ENCODE measurements around the gene AAR2. TPM values are rescaled to one million over a fixed set of nuclear protein-coding genes. Genes with fewer than 3 reads are reported as not detected.

AAR2 gene
- total RNA-seq, 2 experiments from 2014 or later: 30.0 to 30.5 TPM

- Mint-ChIP-seq H3K36me3 (no peaks in the 10 kb centered on the region), H3K4me1 (no peaks in the 10 kb centered on the region), H3K4me3 (no peak overlapping the region), H3K9me3 (no peaks in the 10 kb centered on the region), H3K27ac (no peak overlapping the region), H3K27me3 (peaks cover 8% of the 10 kb centered on the region)
- no peak for DNase-seq
These were observed 39.3 kb downstream of the AAR2 start for GRCh38 chr20:36275441-36276189.

- DNase-seq: no peak
- Mint-ChIP-seq H3K4me1 (no peaks in the 10 kb centered on the region), H3K27ac (no peak overlapping the region), H3K27me3 (peaks cover 14% of the 10 kb centered on the region), H3K9me3 (no peaks in the 10 kb centered on the region), H3K4me3 (no peak overlapping the region), H3K36me3 (no peaks in the 10 kb centered on the region)
These were observed 41.3 kb downstream of the AAR2 start for GRCh38 chr20:36277546-36277945.

GRCh38 chr20:36279362-36279761, 43.1 kb downstream of the AAR2 start:
- no peaks in the 10 kb centered on the region for H3K4me1 Mint-ChIP-seq
- DNase-seq: no peak
- H3K4me3 Mint-ChIP-seq: no peak overlapping the region
- no peaks in the 10 kb centered on the region for H3K36me3 Mint-ChIP-seq
- H3K27me3 Mint-ChIP-seq: peaks cover 9% of the 10 kb centered on the region
- no peaks in the 10 kb centered on the region for H3K9me3 Mint-ChIP-seq
- H3K27ac Mint-ChIP-seq: no peak overlapping the region

GRCh38 chr20:36279776-36280175, 43.5 kb downstream of the AAR2 start:
- DNase-seq: no peak
- Mint-ChIP-seq H3K27me3 (peaks cover 9% of the 10 kb centered on the region), H3K4me1 (no peaks in the 10 kb centered on the region), H3K36me3 (no peaks in the 10 kb centered on the region), H3K27ac (no peak overlapping the region), H3K4me3 (no peak overlapping the region), H3K9me3 (no peaks in the 10 kb centered on the region)

GRCh38 chr20:36281785-36282380, 45.6 kb downstream of the AAR2 start:
- peaks cover 16% of the 10 kb centered on the region for H3K27me3 Mint-ChIP-seq
- no peak overlapping the region for H3K4me3 Mint-ChIP-seq
- no peaks in the 10 kb centered on the region for H3K36me3 Mint-ChIP-seq
- DNase-seq: no peak
- H3K4me1 Mint-ChIP-seq: no peaks in the 10 kb centered on the region
- no peaks in the 10 kb centered on the region for H3K9me3 Mint-ChIP-seq
- H3K27ac Mint-ChIP-seq: no peak overlapping the region

GRCh38 chr20:36284751-36285150, 48.5 kb downstream of the AAR2 start:
- Mint-ChIP-seq H3K4me3 (no peak overlapping the region), H3K27ac (no peak overlapping the region), H3K9me3 (peaks cover 2% of the 10 kb centered on the region), H3K4me1 (no peaks in the 10 kb centered on the region), H3K36me3 (no peaks in the 10 kb centered on the region), H3K27me3 (peaks cover 28% of the 10 kb centered on the region)
- no peak for DNase-seq

GRCh38 chr20:36285746-36286447, 49.6 kb downstream of the AAR2 start:
- H3K9me3 Mint-ChIP-seq: peaks cover 4% of the 10 kb centered on the region
- no peak for DNase-seq
- H3K4me3 Mint-ChIP-seq: no peak overlapping the region
- H3K4me1 Mint-ChIP-seq: no peaks in the 10 kb centered on the region
- H3K27ac Mint-ChIP-seq: no peak overlapping the region
- H3K36me3 Mint-ChIP-seq: no peaks in the 10 kb centered on the region
- peaks cover 28% of the 10 kb centered on the region for H3K27me3 Mint-ChIP-seq

GRCh38 chr20:36297656-36298055, 61.4 kb downstream of the AAR2 start:
- no peaks in the 10 kb centered on the region for H3K36me3 Mint-ChIP-seq
- DNase-seq: no peak
- no peak overlapping the region for H3K27ac Mint-ChIP-seq
- no peak overlapping the region for H3K4me3 Mint-ChIP-seq
- H3K4me1 Mint-ChIP-seq: no peaks in the 10 kb centered on the region
- no peaks in the 10 kb centered on the region for H3K9me3 Mint-ChIP-seq
- H3K27me3 Mint-ChIP-seq: peaks cover 66% of the 10 kb centered on the region

GRCh38 chr20:36298061-36298460, 61.8 kb downstream of the AAR2 start:
- no peak overlapping the region for H3K27ac Mint-ChIP-seq
- H3K4me1 Mint-ChIP-seq: no peaks in the 10 kb centered on the region
- no peaks in the 10 kb centered on the region for H3K9me3 Mint-ChIP-seq
- DNase-seq: no peak
- no peaks in the 10 kb centered on the region for H3K36me3 Mint-ChIP-seq
- peaks cover 66% of the 10 kb centered on the region for H3K27me3 Mint-ChIP-seq
- no peak overlapping the region for H3K4me3 Mint-ChIP-seq

- DNase-seq: no peak
- Mint-ChIP-seq H3K27me3 (peaks cover 67% of the 10 kb centered on the region), H3K27ac (no peak overlapping the region), H3K36me3 (no peaks in the 10 kb centered on the region), H3K4me1 (no peaks in the 10 kb centered on the region), H3K4me3 (no peak overlapping the region), H3K9me3 (no peaks in the 10 kb centered on the region)
These were observed 62.6 kb downstream of the AAR2 start for GRCh38 chr20:36298795-36299339.

- H3K9me3 Mint-ChIP-seq: no peaks in the 10 kb centered on the region
- H3K27me3 Mint-ChIP-seq: peaks cover 71% of the 10 kb centered on the region
- H3K36me3 Mint-ChIP-seq: no peaks in the 10 kb centered on the region
- H3K4me1 Mint-ChIP-seq: no peaks in the 10 kb centered on the region
- H3K4me3 Mint-ChIP-seq: no peak overlapping the region
- no peak overlapping the region for H3K27ac Mint-ChIP-seq
- no peak for DNase-seq
These were observed 63.2 kb downstream of the AAR2 start for GRCh38 chr20:36299459-36299858.

- H3K9me3 Mint-ChIP-seq: no peaks in the 10 kb centered on the region
- no peak overlapping the region for H3K4me3 Mint-ChIP-seq
- H3K36me3 Mint-ChIP-seq: no peaks in the 10 kb centered on the region
- H3K27ac Mint-ChIP-seq: no peak overlapping the region
- no peaks in the 10 kb centered on the region for H3K4me1 Mint-ChIP-seq
- DNase-seq: no peak
- H3K27me3 Mint-ChIP-seq: peaks cover 69% of the 10 kb centered on the region
These were observed 65.3 kb downstream of the AAR2 start for GRCh38 chr20:36301359-36302119.

- DNase-seq: no peak
- Mint-ChIP-seq H3K27me3 (peaks cover 69% of the 10 kb centered on the region), H3K36me3 (no peaks in the 10 kb centered on the region), H3K27ac (no peak overlapping the region), H3K9me3 (no peaks in the 10 kb centered on the region), H3K4me1 (no peaks in the 10 kb centered on the region), H3K4me3 (no peak overlapping the region)
These were observed 66.8 kb downstream of the AAR2 start for GRCh38 chr20:36303020-36303595.

GRCh38 chr20:36303831-36304230, 67.6 kb downstream of the AAR2 start:
- H3K4me1 Mint-ChIP-seq: no peaks in the 10 kb centered on the region
- no peaks in the 10 kb centered on the region for H3K9me3 Mint-ChIP-seq
- H3K36me3 Mint-ChIP-seq: no peaks in the 10 kb centered on the region
- H3K4me3 Mint-ChIP-seq: no peak overlapping the region
- no peak for DNase-seq
- no peak overlapping the region for H3K27ac Mint-ChIP-seq
- H3K27me3 Mint-ChIP-seq: peaks cover 69% of the 10 kb centered on the region

Measured in activated naive CD8-positive, alpha-beta T cell treated with anti-CD3 and anti-CD28 coated beads for 36 hours (primary cell).